Stimulated activated CD4-positive, alpha-beta T cell treated with anti-CD3 and anti-CD28 coated beads, Interleukin-15, amount 100 ng/mL, for 48 hours (primary cell): ENCODE results near the gene SMAD3.
A peak's percentile ranks its signal among the peaks of the same experiment; 100 is the strongest.
"Not testable (repeated sequence)": the region's sequence is repeated elsewhere in the genome, so short reads cannot be mapped to it uniquely, and the experiment has no call there.

ENCODE experiments used
- DNase-seq, 2 donors: peaks; one replicate each; pipeline ENCODE4 v3.0.0-alpha.2; 2020; ENCODE audit warnings: low read depth in 2 of 2

Gene SMAD3

GRCh38 chr15:67065531-67066005 is at the start of gene SMAD3:
SMAD3 (plus strand) TSS chr15:67065602; CDS start chr15:67066155, 553 bp downstream.
- DNase-seq, result peak; percentile 56 to 62

- no peak for DNase-seq
These were observed 48.1 kb upstream of the SMAD3 start for GRCh38 chr15:67017311-67017710.

GRCh38 chr15:67018026-67018425 is 47.4 kb upstream of the SMAD3 start:
- DNase-seq, result no peak

GRCh38 chr15:67018441-67018840 is 47.0 kb upstream of the SMAD3 start:
- no peak for DNase-seq

- no peak for DNase-seq
These were observed 46.3 kb upstream of the SMAD3 start for GRCh38 chr15:67019069-67019468.

DNA sequence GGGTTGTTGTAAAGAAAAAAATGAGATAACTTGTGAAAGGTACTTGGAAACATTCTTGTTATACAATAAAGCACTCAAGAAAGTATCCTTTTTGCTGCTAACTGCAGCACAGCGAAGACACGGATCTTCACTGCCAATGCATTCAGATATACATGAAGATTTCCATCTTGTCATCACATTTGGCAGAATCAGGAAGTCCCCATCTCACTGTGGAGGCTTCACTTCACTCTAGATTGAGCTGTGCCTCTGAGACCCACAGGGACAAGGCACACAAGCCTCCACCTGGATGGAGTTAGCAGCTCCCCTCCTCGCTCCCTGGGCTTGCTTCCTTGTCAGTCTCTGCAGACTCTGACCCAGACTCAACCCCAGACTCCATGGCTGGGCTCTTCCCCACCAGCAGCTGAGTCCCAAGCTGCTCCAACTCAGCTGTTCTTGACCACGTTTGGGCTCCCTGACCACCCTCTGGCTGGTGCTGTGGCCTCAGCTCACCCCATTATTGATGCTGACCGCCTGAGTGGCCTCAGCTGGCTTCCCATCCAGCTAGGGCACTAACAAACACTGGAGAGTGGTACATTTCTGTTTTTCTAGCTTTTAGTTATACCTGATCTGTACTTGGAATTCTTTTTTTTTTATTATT is 45.4 kb upstream of the SMAD3 start:
- DNase-seq, result no peak

GRCh38 chr15:67020668-67021067 is 44.7 kb upstream of the SMAD3 start:
- not testable (repeated sequence) for DNase-seq

DNA sequence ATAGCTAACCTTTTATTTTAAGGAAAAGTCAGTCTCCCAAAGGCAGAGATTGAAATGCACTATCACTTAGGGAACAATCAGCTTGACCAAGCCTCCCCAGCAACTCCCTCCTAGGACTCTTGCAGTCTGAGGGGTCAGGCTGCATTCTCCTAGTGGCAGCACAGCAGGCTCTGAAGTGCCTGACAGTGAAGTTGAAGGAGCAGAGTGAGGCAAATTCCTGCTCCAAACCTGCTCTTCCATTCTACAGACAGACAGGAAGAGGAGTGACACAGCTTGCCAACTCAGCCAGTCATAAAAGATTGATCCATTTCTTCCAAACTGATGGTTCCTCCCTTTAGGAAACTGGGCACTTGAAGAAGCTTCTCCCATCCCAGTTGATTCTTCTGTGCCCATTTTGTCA is 43.9 kb upstream of the SMAD3 start:
- no peak for DNase-seq

DNA sequence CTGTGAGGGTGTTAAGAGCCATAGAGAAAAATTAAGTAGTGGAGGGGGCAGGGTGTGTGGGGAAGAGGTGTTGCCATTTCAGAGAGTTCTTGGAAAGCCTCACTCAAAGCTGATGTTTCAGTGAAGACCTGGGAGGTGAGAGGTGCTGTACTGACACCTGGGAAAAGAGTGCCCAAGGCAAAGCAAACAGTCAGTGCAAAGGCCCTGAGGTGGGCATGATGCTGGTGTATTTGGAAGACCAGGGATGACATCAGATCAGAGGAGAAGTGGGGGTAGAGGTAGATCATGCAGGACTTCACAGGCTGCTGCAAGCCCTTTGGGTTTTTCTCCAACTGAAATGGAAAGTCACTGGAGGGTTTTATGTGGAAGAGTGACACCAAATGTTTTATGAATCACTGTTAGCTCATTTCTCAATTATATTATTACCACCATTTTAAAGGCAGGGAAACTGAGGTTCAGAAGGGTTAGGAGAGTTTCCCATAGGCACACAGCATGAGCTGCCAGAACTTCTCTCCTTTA is 42.8 kb upstream of the SMAD3 start:
- no peak for DNase-seq

- DNase-seq, result no peak
These were observed 41.7 kb upstream of the SMAD3 start for GRCh38 chr15:67023517-67024313.

DNA sequence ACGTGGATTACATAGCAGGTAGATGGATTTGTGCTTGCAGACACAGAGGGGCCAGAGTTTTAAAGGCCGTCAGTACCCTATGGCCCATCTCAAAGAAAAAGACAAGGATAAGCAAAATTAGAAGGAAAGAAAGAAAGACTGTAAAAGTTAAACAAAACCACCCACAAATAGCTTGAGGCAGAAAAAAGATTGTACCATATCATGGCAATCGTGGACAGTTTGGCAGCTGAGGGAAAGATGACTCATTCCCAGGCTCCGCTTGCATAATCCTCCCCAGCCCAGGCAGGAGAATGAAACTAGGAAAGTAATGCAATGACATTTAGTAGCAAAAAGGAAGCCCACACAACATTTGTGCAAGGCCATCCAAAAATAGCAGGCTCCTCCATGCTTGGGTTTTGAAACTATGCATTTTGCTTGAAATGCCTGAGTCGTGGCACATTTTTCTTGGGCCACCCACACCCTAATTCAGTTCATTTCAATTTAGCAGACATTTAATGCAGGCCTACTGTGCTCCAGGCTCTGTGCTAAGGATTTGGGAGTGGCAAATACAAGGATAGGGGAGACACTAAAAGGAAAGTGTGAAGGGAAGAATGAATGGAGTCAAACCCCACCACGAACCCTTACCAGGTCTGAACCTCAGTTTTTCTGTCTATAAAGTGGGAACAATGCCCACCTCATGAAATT is 40.9 kb upstream of the SMAD3 start:
- DNase-seq, result peak; percentile 27 to 50

DNA sequence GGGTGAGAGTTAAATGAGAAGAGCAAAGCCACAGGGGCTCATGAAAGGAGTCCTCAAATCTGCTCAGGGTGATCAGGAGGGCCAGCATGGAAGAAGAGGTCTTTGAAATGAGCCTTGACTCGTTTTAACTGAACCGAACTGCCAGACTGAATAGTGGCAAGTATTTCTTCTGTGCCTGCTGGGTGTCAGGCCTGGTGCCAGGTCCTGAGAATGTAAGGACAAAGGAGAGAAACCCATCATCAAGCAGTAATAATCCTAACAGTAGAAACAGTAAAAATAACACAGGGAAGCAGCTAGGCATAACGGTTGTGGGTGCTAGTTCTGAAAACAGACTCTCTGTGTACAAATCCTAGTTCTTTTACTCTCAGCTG is 40.4 kb upstream of the SMAD3 start:
- DNase-seq, result no peak

DNA sequence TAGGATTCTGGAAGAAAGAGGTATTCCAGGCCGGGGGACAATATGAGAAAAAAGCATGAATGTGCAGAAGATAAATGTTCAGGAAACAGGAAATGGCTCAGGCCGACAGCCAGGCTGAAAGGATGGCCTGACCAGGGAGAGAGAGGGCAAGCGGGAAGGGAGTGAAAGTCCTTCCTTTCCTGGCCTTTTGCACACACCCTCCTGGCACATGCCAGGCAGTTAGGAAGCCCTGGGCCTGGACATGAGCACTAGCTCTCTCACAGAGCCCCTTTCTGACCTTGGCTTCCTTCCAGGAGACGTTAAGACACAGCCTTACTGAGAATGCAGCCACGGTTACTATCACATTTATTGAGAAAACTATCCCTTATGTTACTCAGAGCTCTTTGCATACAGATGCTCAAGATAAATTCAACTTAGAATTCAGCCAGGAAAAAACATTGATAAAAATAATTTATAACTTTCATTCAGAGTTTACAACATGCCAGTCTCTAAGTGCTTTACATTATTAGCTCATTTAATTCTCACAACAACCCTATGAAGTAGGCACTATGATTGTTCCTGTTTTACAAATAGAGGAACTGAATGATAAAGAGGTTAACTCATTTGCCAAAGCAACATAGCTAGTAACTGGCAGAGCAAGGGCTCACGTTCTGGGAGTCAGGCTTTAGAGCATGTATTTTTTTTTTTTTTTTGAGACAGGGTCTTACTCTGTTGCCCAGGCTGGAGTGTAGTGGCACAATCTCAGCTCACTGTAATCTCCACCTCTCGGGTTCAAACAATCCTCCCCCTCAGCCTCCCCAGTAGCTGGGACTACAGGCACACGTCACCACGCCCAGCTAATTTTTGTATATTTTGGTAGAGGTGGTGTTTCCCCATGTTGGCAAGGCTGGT is 39.4 kb upstream of the SMAD3 start:
- no peak for DNase-seq

- no peak for DNase-seq
These were observed 38.8 kb upstream of the SMAD3 start for GRCh38 chr15:67026610-67026967.

DNA sequence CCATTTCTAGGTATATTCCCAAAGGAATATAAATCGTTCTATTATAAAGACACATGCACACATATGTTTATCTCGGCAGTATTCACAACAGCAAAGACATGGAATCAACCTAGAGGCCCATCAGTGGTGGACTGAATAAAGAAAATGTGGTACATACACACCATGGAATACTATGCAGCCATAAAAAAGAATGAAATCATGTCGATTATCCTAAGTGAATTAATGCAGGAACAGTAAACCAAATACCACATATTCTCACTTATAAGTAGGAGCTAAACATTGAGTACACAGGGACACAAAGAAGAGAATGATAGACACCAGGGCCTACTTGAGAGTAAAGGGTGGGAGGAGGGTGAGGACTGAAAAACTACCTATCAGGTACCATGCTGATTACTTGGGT is 37.0 kb upstream of the SMAD3 start:
- DNase-seq, result not testable (repeated sequence)

DNA sequence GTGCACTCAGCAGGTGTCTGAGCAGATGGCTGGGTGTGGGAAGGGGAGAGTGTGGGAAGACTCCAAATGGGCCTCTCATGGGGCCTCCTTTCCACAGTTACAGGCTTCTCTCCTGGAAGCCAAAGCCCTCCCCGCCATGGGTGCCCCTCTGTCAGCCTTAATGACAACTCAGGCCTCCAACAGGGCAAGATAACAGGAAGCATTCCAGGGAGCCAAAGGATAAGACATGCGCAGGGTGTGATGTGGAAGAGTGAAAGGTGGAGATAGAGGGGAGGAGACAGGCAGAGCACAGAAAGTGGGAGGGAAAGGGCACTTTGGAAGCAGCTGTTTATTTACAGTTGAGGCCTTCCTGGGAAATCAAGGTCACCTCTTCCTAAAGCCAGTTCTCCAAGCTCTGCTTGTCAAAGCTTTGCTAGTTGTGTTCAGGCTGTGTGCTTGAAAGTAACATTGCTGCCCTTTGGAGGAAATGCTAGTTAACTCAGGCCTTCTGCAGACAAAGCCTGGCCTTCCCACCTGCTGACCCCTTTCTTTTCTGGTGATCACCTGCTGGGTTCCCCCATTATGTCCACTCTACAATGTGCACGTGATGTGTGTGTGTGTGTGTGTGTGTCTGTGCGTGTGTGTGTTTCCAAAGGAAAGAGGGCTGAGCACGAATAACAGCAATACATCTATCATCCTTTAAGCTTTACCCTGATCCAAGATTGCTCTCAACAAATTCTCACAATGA is 35.2 kb upstream of the SMAD3 start:
- DNase-seq, result no peak

GRCh38 chr15:67031331-67031730 is 34.1 kb upstream of the SMAD3 start:
- no peak for DNase-seq

- DNase-seq, result no peak
These were observed 32.8 kb upstream of the SMAD3 start for GRCh38 chr15:67032608-67033007.

DNA sequence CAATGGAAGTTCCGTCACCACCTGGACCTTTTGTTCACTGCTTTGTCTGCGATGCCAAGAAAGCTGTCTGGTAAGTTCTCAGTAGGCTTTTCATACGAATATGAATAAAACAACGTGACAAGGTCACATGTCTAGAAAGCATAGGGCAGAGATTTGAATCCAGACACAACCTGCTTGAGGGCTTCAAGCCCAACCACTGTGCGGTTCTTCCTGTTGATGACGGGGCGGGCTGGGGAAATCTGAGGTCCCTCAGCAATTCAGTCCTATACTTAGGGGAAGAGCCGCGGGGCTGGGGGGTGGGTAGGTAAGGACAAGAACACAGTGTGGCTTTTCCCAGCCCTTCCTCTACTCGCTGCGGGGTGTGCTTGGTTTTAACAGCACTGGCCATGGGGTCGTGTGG is 32.4 kb upstream of the SMAD3 start:
- no peak for DNase-seq

- DNase-seq, result no peak
These were observed 31.8 kb upstream of the SMAD3 start for GRCh38 chr15:67033571-67034044.

DNA sequence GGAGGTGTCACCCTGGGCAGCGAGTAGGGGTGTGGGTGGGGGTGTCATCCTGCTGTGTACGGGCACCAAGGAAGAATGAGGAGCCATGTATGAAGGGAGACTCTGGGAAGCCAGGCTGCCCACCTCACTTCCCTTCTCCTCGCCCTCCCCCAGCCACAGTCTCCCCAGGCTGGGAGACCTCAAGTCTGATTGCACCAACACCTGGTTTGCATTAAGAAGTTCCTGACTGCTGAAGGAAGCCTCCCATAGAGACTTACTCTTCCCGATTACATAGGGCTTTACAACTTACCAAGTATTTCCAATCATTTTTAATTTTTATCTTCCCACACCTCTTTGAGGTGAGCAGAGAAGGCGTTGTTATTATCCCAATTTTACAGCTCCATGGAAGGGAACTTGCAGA is 29.5 kb upstream of the SMAD3 start:
- no peak for DNase-seq
